A673 (cell line): Measurements from ENCODE around the gene SLC25A26. TPM values are rescaled to one million over a fixed set of nuclear protein-coding genes. Genes with fewer than 3 reads are reported as not detected.
"Not testable (repeated sequence)": the region's sequence is repeated elsewhere in the genome, so short reads cannot be mapped to it uniquely, and the experiment has no call there.

ENCODE experiments used
- BruUV-seq: library from RNA; stranded (reverse); fragments of 400-500 nt; replicated peaks from 2 replicates; lab custom pipeline; 2021; lab: Mats Ljungman, UMichigan
- CTCF ChIA-PET: fragments of 300-600 bp; sonication (Branson Sonifier 250); formaldehyde crosslinking; loops from one replicate; lab custom pipeline; 2022; ENCODE audit warnings: antibody characterized with exemption; lab: Charles Lee
- POLR2A ChIA-PET: fragments of 300-600 bp; sonication (Branson Sonifier 250); formaldehyde crosslinking; loops from one replicate; lab custom pipeline; 2022; ENCODE audit warnings: antibody characterized with exemption; ENCODE audit not compliant: low non-redundant PET; lab: Charles Lee
- DNase-seq: peaks from one replicate; pipeline ENCODE4 v3.0.0-alpha.2; 2015; ENCODE audit warnings: low spot score
- H3K27ac ChIP-seq: fragments of 200-600 bp; sonication (generic); 2 replicates; pipeline ENCODE4 v1.5.1; 2016; ENCODE audit warnings: mixed run types, low read depth, mild to moderate bottlenecking, mixed read lengths, antibody characterized with exemption, low read length; ENCODE audit not compliant: poor library complexity, severe bottlenecking
- H3K27me3 ChIP-seq: fragments of 200-600 bp; sonication (generic); replicated peaks from 2 replicates; pipeline ENCODE4 v1.6.1; 2017; ENCODE audit warnings: mixed run types, low read depth, mild to moderate bottlenecking, mixed read lengths, antibody characterized with exemption, low read length; ENCODE audit not compliant: insufficient read depth, poor library complexity
- H3K36me3 ChIP-seq: fragments of 200-600 bp; sonication (generic); 2 replicates; pipeline ENCODE4 v1.6.1; 2016; ENCODE audit warnings: mixed run types, mild to moderate bottlenecking, mixed read lengths, antibody characterized with exemption, low read length; ENCODE audit not compliant: insufficient read depth, poor library complexity, severe bottlenecking
- H3K4me1 ChIP-seq: fragments of 200-600 bp; sonication (generic); 2 replicates; pipeline ENCODE4 v1.6.1; 2017; ENCODE audit warnings: mixed run types, mild to moderate bottlenecking, mixed read lengths, antibody characterized with exemption, low read length; ENCODE audit not compliant: insufficient read depth, poor library complexity, severe bottlenecking
- H3K4me3 ChIP-seq: fragments of 200-600 bp; sonication (generic); 2 replicates; pipeline ENCODE4 v1.5.1; 2016; ENCODE audit warnings: low read depth, mixed run types, mild to moderate bottlenecking, mixed read lengths, low read length; ENCODE audit not compliant: poor library complexity, severe bottlenecking
- H3K9me3 ChIP-seq: fragments of 200-600 bp; sonication (generic); 2 replicates; pipeline ENCODE4 v1.6.1; 2016; ENCODE audit warnings: mixed run types, low read depth, mild to moderate bottlenecking, mixed read lengths, antibody characterized with exemption, low read length; ENCODE audit not compliant: poor library complexity, severe bottlenecking
- CTCF ChIP-seq: fragments of 300-800, 200-600 bp; sonication (generic); conservative IDR thresholded peaks from 2 replicates; pipeline ENCODE4 v1.5.1; 2017; ENCODE audit warnings: low read depth, mild to moderate bottlenecking, antibody characterized with exemption, low read length, moderate library complexity, mixed read lengths
- EZH2 ChIP-seq: fragments of 200-600 bp; sonication (generic); IDR thresholded peaks from 2 replicates; pipeline ENCODE4 v1.6.1; 2017; ENCODE audit warnings: borderline replicate concordance, low read depth, mild to moderate bottlenecking, mixed read lengths, antibody characterized with exemption, low read length; ENCODE audit not compliant: poor library complexity, severe bottlenecking
- intact Hi-C: fragments of 100-400 bp; cut with micrococcal nuclease; formaldehyde crosslinking; loops from one replicate; pipeline ENCODE4 v1.10.0; 2022; ENCODE audit not compliant: unreplicated experiment
- total RNA-seq: library from RNA; stranded (reverse); gene quantifications from 2 replicates; pipeline ENCODE4 v1.2.3, GENCODE V29; 2021

SLC25A26 gene
- total RNA-seq, 1 experiment from 2014 or later = 8.9 TPM

- H3K4me3 ChIP-seq = no peak overlapping the region
- no peak overlapping the region for H3K27ac ChIP-seq
- no peak for TF ChIP-seq EZH2
- intact Hi-C loops = no loop called here
- H3K4me1 ChIP-seq = no peaks in the 10 kb centered on the region
- H3K9me3 ChIP-seq = no peaks in the 10 kb centered on the region
- no peak for DNase-seq
- POLR2A ChIA-PET = no interaction called here
- H3K36me3 ChIP-seq = no peaks in the 10 kb centered on the region
- no peaks in the 10 kb centered on the region for H3K27me3 ChIP-seq
- CTCF ChIA-PET = no interaction called here
- no TSS peak for BruUV-seq
These were observed 77.8 kb downstream of the SLC25A26 start for GRCh38 chr3:66298591-66298990.

GRCh38 chr3:66299085-66299484 lies 78.3 kb downstream of the SLC25A26 start:
- CTCF ChIA-PET, H3K4me3 ChIP-seq, DNase-seq, BruUV-seq, H3K27me3 ChIP-seq, H3K27ac ChIP-seq, POLR2A ChIA-PET, intact Hi-C loops, H3K36me3 ChIP-seq, H3K4me1 ChIP-seq, H3K9me3 ChIP-seq: not testable (repeated sequence)

GRCh38 chr3:66299891-66300290 lies 79.1 kb downstream of the SLC25A26 start:
- no TSS peak for BruUV-seq
- Histone ChIP-seq H3K27me3 (no peaks in the 10 kb centered on the region), H3K36me3 (no peaks in the 10 kb centered on the region), H3K4me1 (no peaks in the 10 kb centered on the region), H3K4me3 (no peak overlapping the region), H3K27ac (no peak overlapping the region), H3K9me3 (no peaks in the 10 kb centered on the region)
- DNase-seq = no peak
- POLR2A ChIA-PET = no interaction called here
- CTCF ChIA-PET = no interaction called here
- no peak for TF ChIP-seq EZH2
- intact Hi-C loops = no loop called here

- intact Hi-C loops = no loop called here
- ChIA-PET POLR2A (no interaction called here), CTCF (no interaction called here)
- BruUV-seq = no TSS peak
- Histone ChIP-seq H3K4me1 (no peaks in the 10 kb centered on the region), H3K27ac (no peak overlapping the region), H3K4me3 (no peak overlapping the region), H3K27me3 (no peaks in the 10 kb centered on the region), H3K36me3 (no peaks in the 10 kb centered on the region), H3K9me3 (no peaks in the 10 kb centered on the region)
- no peak for DNase-seq
- no peak for TF ChIP-seq EZH2
- TF ChIP-seq CTCF = no peak
These were observed 81.5 kb downstream of the SLC25A26 start for GRCh38 chr3:66302288-66302687.

- H3K36me3 ChIP-seq = no peaks in the 10 kb centered on the region
- H3K4me3 ChIP-seq = no peak overlapping the region
- no peaks in the 10 kb centered on the region for H3K9me3 ChIP-seq
- no peaks in the 10 kb centered on the region for H3K4me1 ChIP-seq
- POLR2A ChIA-PET = no interaction called here
- no peak for DNase-seq
- TF ChIP-seq EZH2 = no peak
- no peak for TF ChIP-seq CTCF
- no peaks in the 10 kb centered on the region for H3K27me3 ChIP-seq
- intact Hi-C loops = no loop called here
- CTCF ChIA-PET = no interaction called here
- no TSS peak for BruUV-seq
- H3K27ac ChIP-seq = no peak overlapping the region
These were observed 82.7 kb downstream of the SLC25A26 start for GRCh38 chr3:66303491-66303901.
